ENCODE data around the gene ARSI. TPM values are rescaled to one million over a fixed set of nuclear protein-coding genes. Genes with fewer than 3 reads are reported as not detected.
"Not testable (repeated sequence)": the region's sequence is repeated elsewhere in the genome, so short reads cannot be mapped to it uniquely, and the experiment has no call there.

The ARSI gene
- polyA plus RNA-seq, 4 donors: 2.5 to 5.3 (median 3.6) TPM

DNA sequence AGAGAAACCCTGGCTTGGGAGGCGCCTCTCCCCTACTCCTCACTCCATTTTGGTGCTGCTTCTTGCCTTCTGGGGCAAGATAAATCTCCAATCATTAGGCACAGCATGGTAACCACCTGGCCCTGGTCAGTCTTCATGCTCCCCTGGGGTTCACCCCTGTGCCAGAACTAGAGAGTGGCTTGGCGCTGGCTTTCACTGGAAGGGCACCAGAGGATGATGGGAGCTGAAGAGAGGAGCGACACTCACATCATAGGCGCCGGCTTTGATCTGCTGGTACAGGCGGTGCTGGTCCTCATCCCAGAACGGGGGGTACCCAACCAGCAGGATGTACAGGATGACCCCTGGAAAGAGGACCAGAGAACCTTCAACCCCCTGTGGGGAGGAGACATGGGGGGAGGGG, 51.2 kb downstream of the ARSI start:
- DNase-seq (ENCODE audit: low read depth in 4 of 4, low spot score in 2 of 4): no peak

DNA sequence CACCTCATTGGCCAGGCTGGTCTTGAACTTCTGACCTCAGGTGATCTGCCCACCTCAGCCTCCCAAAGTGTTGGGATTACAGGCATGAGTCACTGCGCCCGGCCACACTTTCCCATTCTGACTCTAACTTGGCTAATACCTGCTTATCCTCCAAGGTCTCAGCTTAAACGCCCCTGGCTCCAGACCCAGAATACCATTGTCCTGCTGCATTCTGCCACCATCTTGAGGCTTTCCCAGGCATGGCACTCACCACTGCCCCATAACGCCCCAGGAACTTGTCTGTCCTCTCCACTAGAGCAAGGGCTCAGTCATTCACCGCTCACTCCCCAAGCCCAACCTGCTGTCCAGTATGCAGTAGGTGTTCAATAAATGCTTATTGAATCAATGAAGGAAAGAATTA, 53.0 kb downstream of the ARSI start:
- DNase-seq (ENCODE audit: low read depth in 4 of 4, low spot score in 2 of 4): no peak

DNA sequence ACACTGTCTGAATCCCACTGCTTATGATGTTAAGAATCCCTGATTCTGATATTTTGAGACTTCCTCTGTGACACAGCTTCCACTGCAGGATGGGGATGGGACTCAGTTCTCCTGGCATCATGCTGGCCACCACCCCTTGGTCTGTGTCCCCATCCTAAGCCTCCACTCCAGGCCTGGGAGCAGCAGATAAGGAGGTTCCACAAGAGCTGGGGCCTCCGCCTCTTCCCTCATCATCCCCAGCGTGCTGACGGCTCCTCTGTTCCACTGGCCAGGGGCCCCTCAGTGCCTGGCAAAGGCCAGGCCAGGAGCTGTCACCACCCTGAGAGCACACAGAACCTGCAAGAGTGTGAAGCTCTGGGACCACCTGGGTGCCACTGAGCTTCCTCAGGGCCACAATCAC, 53.8 kb downstream of the ARSI start:
- DNase-seq (ENCODE audit: low read depth in 4 of 4, low spot score in 2 of 4): no peak

DNA sequence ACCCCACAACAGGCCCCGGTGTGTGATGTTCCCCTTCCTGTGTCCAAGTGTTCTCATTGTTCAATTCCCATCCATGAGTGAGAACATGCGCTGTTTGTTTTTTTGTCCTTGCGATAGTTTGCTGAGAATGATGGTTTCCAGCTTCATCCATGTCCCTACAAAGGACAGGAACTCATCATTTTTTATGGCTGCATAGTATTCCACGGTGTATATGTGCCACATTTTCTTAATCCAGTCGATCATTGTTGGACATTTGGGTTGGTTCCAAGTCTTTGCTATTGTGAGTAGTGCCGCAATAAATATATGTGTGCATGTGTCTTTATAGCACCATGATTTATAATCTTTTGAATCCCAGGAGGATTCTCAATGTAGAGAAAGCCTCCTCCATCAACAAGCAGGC, 54.2 kb downstream of the ARSI start:
- DNase-seq (ENCODE audit: low read depth in 4 of 4, low spot score in 2 of 4): not testable (repeated sequence)

DNA sequence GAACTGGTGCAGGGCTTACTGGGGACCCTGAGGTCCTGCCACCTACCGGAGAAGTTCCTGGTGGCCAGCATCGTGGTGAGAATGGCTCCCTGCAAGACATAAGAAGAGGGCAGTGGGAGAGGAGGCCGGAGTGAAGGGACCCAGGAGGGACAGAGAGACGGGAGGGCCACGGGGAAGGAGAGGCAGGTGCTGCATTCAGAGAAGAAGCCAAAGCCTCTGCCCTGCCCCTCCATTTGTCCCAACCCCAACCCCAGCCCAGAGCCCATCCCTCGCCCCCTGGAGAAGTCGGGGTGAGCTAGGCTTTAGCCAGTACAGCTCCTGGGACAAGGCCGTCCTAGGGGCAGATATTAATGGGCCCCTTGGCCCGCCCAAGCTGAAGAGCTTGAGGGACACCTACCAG, 55.0 kb downstream of the ARSI start:
- no peak for DNase-seq (ENCODE audit: low read depth in 4 of 4, low spot score in 2 of 4)

DNA sequence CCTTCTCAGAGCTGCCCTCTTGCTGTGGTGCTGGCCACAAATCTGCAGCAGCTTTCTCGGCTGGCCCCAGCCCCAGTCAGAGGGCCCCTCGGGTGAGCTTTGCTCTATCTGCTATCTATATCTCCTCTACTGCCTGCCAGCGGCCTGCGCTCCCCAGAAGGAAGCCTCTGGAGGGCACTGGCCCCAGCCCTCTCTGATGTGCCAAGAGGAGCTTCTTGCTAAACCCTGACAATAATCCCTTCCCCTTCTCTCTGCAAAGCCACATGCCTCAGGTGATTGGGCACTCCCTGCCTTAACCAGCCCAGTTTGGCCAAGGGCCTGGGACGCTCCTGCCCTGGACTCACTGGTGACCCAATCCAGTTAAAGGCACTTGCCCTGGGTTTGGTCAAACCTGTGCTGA, 55.9 kb downstream of the ARSI start:
- DNase-seq (ENCODE audit: low read depth in 4 of 4, low spot score in 2 of 4): no peak

DNA sequence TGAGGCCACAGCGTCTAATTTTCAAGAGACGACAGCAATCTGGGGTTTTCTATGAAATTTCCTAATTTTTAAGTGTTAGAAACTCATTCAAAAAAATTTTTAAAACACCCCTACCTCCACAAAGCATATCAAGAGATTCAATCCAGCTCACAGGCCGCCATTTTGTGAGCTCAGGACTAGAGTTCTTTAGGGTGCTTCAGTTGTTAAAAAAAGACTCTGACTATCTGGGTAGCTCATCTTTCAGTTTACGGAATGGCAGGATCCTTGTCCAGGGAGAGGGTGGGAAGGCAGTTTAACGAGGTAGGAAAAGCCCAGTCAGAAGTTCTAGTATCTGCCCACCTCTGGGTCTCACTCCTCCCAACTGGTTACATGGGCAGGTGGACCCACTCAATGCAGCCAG, 56.3 kb downstream of the ARSI start:
- no peak for DNase-seq (ENCODE audit: low read depth in 4 of 4, low spot score in 2 of 4)

Other genes with a start within 250 kb of the ARSI start
- gene CSF1R, start 216.4 kb downstream of the ARSI start, polyA plus RNA-seq (ENCODE audit: insufficient read length in 4 of 4): 10 to 100 TPM; 13.7 to 18.0 (median 16.9) TPM
- 100 to 1,000 TPM; 130 to 148 (median 143) TPM for gene PDGFRB, start 147.1 kb downstream of the ARSI start, polyA plus RNA-seq (ENCODE audit: insufficient read length in 4 of 4)
- under 1 TPM; 0.47 to 0.76 (median 0.50) TPM for gene CDX1, start 136.1 kb downstream of the ARSI start, polyA plus RNA-seq (ENCODE audit: insufficient read length in 4 of 4)
- gene SLC6A7, start 112.8 kb downstream of the ARSI start, polyA plus RNA-seq (ENCODE audit: insufficient read length in 4 of 4): under 1 TPM in 3 of 4 donors, not detected in 1; 0.06 to 0.13 (median 0.08) TPM
- gene CAMK2A, start 13.1 kb downstream of the ARSI start, polyA plus RNA-seq (ENCODE audit: insufficient read length in 4 of 4): 1 to 10 TPM; 2.7 to 5.9 (median 3.7) TPM
- gene TCOF1, start 54.8 kb upstream of the ARSI start, polyA plus RNA-seq (ENCODE audit: insufficient read length in 4 of 4): 10 to 100 TPM; 29.5 to 46.3 (median 36.9) TPM
- 100 to 1,000 TPM; 226 to 343 (median 316) TPM for gene CD74, start 110.0 kb upstream of the ARSI start, polyA plus RNA-seq (ENCODE audit: insufficient read length in 4 of 4)
- gene RPS14, start 146.8 kb upstream of the ARSI start, polyA plus RNA-seq (ENCODE audit: insufficient read length in 4 of 4): 1,000 to 10,000 TPM; 1,840 to 2,407 (median 1,919) TPM
- 10 to 100 TPM; 53.3 to 68.6 (median 57.9) TPM for gene NDST1, start 205.2 kb upstream of the ARSI start, polyA plus RNA-seq (ENCODE audit: insufficient read length in 4 of 4)